ENCODE measurements around the gene ARID1B.

Gene ARID1B

GRCh38 chr6:156825475-156825874 lies 48.3 kb downstream of the ARID1B start:
- no peak for DNase-seq (ENCODE audit: low spot score)

- DNase-seq (ENCODE audit: low spot score): no peak
Measured at GRCh38 chr6:156826290-156826955, 49.2 kb downstream of the ARID1B start.

- DNase-seq (ENCODE audit: low spot score): no peak
Measured at GRCh38 chr6:156827382-156827781, 50.2 kb downstream of the ARID1B start.

GRCh38 chr6:156828280-156828703 lies 51.1 kb downstream of the ARID1B start:
- no peak for DNase-seq (ENCODE audit: low spot score)

DNA sequence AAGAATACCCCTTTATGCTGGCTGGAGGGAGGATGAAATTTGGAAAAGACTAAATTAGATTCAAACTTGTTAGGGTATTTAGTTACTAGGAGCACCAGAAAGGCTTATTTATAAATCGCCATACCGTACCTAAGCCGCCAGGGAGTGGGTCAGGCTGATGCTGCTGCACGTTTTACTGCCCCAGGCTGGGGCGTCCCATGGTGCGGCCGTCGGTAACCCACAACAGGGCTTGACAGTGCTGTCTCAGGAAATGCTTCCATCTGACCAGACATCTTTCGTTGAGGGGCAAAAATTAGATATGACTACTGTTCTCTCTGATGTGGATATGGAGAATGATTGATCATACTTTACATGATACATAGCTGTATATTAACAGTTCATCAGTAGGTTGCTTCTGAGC lies 52.9 kb downstream of the ARID1B start:
- no peak for DNase-seq (ENCODE audit: low spot score)

GRCh38 chr6:156832231-156832647 lies 55.1 kb downstream of the ARID1B start:
- DNase-seq (ENCODE audit: low spot score): no peak

DNA sequence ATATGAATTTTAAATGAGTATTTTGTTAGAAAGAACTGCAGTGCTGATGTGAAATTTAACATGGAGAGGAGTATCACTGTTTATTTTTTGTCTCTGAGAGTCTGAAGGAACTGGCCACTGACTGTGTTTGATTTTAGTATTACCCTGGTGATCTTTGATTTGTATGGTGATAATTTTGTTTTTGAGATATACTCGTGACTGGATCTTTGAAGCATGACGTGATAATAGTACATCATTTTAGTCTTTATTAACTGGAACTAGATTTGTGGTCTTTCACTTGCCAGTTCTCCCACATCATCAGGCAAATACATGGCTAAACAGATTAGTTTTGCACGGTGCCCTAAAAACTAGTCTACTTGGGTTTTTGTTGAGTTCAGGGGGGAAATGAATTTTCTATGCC lies 55.5 kb downstream of the ARID1B start:
- no peak for DNase-seq (ENCODE audit: low spot score)

DNA sequence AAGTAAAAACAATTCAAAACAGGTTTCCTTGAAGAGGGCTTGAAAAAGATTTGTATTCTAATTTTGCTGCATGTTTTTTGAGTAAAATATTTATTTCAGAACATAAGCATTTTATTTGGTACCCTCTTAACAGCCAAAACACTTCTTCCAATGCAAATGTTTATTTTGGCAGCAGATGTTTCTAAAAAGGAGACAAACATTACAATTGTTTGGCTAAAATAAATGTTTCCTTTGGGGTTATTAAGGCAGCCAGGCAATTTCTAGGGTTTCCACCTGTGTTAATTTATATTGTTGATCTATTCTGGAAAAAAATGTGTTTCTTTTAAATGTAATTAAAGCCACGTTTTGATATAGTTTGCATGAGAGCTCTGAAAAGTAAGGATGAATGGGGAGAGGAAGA lies 56.6 kb downstream of the ARID1B start:
- no peak for DNase-seq (ENCODE audit: low spot score)

DNA sequence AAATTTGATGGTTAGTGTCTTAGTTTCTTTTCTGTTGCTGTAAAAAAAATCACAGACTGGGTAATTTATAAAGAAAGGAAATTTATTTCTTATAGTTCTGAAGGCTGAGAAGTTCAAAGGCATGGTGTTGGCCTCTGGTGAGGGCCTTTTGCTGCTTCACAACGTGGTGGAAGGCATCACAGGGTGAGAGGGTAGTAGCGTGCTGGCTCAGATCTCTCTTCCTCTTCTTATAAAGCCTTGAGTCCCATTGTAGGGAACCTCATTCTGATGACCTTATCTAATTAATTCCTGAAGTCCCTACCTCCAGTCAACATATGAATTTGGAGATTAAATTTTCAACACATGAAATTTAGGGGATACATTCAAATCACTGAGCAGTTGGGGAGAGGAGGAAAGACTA lies 62.0 kb downstream of the ARID1B start:
- DNase-seq (ENCODE audit: low spot score): no peak

DNA sequence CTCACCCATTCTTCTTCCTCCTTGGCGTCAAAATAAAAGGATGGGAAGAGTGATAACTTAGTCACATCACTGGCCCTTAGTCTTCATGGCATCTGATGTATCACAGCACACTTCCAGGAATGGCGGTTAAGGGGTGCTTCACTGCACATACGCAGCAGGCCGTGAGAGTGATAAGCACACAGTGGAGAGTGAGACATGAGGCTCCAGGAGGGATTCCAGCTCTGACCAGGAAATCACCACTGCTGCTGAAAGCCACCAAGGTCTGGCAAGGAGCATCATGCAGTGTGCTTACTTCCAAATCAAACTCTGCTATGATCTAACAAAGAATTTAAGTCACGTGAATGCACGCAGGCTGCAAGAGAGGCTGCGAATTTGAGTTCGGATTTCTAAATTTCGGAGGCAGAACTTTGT lies 62.4 kb downstream of the ARID1B start:
- DNase-seq (ENCODE audit: low spot score): no peak

DNA sequence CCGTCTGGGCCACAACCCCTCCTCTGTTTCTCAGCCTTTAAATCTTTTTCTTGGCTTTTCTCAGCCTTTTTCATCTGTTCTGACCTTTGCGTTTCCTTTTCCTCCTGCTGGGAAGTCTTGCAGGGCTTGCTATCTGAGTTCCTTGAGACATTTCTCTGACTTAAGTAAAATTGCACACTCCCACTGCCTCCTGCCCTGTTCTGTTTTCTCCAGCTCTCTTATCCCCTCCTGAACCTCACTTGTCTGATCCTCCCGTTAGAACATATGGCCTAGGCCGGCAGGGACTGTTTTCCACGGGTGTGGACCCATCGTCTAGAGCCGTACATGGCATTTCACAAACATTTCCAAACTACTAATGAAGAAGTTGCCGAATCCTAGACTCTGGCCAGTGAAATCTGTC lies 63.0 kb downstream of the ARID1B start:
- DNase-seq (ENCODE audit: low spot score): no peak

DNA sequence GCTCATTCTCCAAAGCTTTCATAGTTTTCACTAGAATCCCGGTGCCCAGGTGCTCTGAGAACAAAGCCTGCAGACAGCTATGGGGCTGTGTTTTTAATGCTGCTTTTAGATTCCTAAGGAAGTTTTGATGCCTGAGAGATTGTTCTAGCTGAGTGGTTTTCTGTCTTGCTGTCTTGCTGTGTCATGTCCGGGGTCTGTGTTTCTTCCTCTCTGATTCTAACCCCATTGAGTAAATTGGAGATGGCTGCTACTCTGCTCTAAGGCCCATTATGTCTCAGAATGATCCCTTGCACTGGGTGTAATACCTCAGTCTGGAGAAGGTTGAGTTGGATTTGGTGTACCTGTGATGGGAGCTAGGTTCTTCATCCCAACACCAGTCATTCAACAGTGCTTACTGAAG lies 63.4 kb downstream of the ARID1B start:
- no peak for DNase-seq (ENCODE audit: low spot score)

DNA sequence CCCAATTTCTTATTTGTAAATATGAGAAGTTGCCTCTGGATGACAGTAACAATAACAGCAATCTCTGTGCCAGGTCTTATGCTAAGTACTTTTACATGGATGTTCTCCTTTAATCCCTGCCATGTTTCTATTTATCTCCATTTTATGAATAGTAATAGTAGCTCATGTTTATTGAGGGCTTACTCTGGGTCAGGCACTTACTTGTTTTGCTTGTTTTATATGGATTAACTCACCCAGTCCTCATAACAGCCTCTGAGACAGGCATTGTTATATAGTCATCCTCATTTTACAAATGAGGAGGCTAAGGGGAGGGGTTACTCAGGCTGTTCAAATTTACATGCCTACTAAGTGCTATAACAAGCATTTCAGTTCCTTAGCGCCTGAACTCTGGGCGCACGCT lies 64.3 kb downstream of the ARID1B start:
- no peak for DNase-seq (ENCODE audit: low spot score)

- DNase-seq (ENCODE audit: low spot score): no peak
Measured at GRCh38 chr6:156842598-156843250, 65.5 kb downstream of the ARID1B start.

DNA sequence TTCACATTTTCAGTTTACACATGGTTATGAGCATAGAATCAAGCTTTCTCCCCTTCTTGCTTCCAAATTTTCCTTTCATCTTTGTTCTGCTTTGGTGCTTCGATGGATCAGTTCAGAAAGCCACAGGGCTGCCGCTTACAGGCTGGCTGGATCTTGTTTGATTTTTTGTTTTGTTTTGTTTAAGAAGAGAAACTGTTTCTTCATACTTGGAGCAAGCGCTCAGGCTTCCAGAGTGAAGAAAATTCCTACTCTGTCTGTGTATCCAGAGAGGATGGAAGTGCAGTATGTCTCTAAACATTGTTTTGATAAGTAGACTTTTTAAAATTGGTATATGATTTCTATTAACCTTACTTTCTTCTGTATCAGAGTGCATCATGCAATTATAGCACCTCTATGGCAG lies 66.9 kb downstream of the ARID1B start:
- no peak for DNase-seq (ENCODE audit: low spot score)

- no peak for DNase-seq (ENCODE audit: low spot score)
Measured at GRCh38 chr6:156845454-156846155, 68.4 kb downstream of the ARID1B start.

DNA sequence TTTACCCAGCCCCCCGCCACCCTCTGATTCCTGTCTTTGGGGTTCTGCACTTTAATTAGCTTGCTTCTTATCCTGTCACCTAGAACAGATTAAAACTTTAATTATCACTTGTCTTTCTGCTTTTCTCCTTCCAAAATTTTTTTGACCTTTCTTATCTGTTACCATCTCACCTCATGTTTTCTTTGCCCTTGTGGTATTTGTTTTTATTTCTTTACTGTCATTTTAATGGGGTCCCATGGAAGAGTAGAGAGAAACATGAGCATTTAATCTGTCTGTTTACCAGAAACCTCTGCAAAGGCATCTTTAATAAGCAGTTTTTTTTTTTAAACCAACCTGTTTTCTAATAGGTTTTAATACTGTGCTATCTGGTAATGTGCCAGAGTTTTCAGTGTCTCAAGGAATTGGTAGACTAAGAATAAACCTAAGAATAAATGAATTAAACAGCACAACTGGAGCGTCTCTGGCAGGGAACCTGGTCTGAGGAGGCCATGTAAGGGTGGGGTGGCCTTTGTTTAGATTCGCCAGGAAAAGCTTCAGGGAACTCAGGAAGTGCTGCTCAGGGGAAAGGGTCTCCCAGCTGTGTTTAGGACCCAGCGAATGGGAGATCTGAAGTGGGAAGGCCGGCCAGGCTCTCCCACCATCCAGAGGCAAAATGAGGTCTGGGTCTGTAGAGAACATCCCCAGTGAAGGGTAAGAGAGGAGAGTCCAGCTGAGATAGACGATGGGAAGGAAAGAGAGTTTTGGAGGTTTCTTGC lies 69.8 kb downstream of the ARID1B start:
- DNase-seq (ENCODE audit: low spot score): no peak

GRCh38 chr6:156848123-156848522 lies 70.9 kb downstream of the ARID1B start:
- no peak for DNase-seq (ENCODE audit: low spot score)

DNA sequence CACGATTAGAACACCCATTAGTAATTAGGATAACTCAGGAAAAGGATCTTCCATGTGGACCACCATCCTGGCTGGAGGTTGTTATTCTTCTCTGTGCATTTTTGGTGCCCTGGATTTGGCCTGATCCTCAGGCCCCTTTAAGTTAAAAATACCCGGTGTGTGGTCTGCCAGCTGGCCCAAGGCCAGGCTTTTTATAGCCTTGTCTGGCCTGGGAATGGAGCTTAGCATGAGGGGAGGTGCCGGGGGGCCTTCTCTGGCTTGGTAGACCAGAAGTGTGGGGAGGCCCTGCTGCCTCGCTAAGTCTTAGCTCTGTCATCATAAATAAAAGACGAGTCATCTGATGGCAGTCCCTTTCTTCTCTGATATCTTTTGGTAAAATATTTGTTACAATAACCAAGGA lies 71.4 kb downstream of the ARID1B start:
- DNase-seq (ENCODE audit: low spot score): no peak

- no peak for DNase-seq (ENCODE audit: low spot score)
Measured at GRCh38 chr6:156849806-156850205, 72.6 kb downstream of the ARID1B start.

DNA sequence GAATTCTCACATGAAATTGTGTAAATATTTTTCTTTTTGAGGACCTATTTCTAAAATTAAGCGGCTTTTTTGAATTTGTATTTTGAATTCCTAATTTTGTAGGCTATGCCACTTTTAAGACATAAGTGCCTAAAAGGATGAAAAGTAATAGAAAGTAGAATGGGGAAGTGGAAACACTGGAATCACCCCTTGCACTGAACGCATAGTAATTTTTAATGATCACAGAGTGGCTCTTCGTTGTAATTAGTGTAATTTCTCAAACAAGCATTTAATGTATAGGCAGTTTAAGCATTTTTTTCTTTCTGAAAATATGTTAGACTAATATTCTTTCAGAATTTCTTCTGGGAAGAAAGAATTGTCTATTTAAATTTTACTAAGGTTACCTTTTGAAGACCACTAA lies 73.2 kb downstream of the ARID1B start:
- DNase-seq (ENCODE audit: low spot score): no peak

- no peak for DNase-seq (ENCODE audit: low spot score)
Measured at GRCh38 chr6:156851454-156851921, 74.3 kb downstream of the ARID1B start.

Measured in COLO829 (cell line).